DMS79 treated with DMSO at 0.1 percent for 48 hours (cell line): ENCODE results near the gene MPP4.
"Not testable (repeated sequence)": the region's sequence is repeated elsewhere in the genome, so short reads cannot be mapped to it uniquely, and the experiment has no call there.

ENCODE experiments used
- DNase-seq: peaks from one replicate; lab custom pipeline; 2025; lab: John Stamatoyannopoulos, UW

MPP4 gene

GRCh38 chr2:201673546-201673945, 24.9 kb downstream of the MPP4 start:
- no peak for DNase-seq

DNA sequence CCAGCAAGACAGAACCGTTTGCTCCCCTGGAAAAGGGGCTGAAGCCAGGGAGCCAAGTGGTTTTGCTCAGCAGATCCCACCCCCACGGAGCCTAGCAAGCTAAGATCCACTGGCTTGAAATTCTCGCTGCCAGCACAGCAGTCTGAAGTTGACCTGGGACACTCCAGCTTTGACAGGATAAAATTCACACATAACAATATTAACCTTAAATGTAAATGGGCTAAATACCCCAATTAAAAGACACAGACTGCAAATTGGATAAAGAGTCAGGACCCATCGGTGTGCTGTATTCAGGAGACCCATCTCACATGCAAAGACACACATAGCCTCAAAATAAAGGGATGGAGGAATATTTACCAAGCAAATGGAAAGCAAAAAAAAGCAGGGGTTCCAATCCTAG, 27.2 kb downstream of the MPP4 start:
- DNase-seq = not testable (repeated sequence)

DNA sequence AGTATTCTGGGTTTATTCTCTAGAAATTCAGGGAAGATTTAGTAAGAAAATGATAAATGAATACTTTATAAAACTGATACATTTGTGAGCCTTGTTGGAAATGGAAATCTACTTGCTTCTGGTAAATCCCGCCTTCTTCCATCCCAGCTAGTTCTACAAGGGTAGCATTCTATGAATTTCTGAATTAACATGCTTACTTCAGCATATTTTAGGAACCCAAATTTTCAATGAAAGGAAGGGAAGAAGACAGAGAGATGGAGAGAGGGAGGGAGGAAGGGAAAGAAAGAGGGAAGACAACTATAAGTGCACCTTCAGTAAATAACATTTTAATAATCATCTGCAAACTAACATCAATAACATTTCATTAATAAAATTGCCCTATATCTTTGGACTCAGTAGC, 28.6 kb downstream of the MPP4 start:
- DNase-seq = no peak

GRCh38 chr2:201668402-201668910, 30.0 kb downstream of the MPP4 start:
- DNase-seq = no peak

- no peak for DNase-seq
Measured at GRCh38 chr2:201664334-201664733, 34.1 kb downstream of the MPP4 start.

DNA sequence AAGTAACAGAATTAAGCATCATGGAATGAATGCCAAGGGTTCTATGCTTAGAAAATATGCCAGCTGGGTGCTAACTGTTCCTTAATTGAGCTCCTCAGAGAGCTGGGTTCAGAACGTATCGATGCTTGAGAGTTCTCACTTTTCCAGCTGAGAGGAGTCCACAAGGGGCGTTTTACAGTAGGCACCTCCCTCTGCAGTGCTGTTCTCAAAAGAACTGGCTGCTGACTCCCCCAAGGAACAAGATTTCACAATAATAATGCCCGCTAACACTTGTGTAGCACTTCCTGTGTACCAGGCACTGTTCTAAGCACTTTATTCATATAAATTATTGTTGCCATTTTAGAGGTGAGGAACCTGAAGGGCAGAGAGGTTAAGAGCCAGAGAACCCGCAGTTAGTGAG, 37.1 kb downstream of the MPP4 start:
- no peak for DNase-seq

GRCh38 chr2:201660293-201660895, 38.0 kb downstream of the MPP4 start:
- no peak for DNase-seq

GRCh38 chr2:201656740-201657139, 41.7 kb downstream of the MPP4 start:
- no peak for DNase-seq

DNA sequence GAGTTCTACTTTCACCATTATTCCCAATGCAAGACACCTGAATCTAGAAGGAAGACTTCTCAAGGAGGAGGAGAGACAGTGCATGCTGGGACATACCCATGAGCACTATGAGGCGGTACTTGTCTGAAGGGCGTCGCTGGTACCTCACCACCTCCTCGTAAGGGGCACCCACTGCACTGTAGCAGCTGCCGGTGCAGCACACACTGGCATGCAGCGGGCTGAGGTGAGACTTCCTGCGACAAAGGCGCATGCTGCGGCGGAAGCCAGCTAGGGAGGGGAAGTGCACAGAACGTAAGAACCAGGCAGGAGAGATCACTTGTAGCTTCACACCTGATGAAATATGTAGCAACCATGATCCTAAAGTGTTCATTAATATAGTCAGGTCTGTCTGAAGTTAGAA, 42.3 kb downstream of the MPP4 start:
- no peak for DNase-seq

DNA sequence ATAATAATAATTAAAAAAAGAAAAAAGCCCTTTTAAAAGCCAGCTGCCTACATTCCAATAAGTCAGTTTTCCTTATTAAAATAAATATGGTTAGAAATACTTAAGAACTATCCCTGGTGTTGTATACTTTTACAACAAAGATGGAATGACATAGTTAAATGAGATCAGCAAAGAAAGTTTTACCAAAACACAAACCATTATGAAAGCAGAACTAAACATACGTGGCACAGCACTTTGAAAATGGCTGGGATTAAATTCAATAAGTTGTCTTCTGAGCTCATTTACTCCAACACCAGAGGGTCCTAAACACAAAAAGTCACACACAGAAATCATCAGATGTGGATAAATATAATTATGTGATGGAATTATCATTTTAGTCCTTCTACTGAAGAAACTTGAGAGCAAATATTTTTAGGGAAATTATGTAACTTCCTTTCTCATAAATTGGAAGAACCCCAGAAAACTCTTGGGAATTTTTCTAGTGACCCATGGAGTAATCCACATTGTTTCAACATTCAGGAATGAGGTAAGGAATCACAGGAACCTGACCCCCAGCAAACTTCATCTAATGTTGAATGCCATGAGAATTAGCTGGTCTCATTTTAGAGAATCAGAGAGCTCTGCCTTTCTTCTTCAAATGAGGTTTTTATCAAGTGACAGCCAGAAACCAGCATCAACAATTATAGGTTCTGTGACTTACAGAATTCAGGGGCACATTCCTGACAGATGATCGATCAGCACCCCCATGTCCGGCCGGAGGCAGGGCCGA, 43.6 kb downstream of the MPP4 start:
- no peak for DNase-seq

DNA sequence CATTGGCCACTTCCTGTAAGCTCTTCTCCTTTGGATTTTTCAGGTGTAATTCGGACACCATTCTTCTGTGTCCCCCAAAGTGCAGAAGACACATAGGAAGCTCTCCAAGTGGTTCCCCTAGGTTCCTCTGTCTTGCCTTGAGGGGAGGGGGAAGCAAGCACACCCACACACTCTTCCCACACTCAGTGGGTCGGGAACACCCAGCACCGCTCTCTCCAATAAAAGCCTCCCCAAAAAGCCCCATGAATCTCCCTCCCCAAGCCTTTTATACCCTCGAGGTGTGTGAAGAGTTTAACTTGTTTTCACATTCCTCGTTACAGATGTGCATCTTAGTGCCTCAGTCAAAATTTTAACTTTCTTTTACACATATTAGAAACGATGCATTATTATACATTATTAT, 45.2 kb downstream of the MPP4 start:
- DNase-seq = no peak

- no peak for DNase-seq
Measured at GRCh38 chr2:201649442-201649841, 49.0 kb downstream of the MPP4 start.

- no peak for DNase-seq
Measured at GRCh38 chr2:201647431-201647830, 51.0 kb downstream of the MPP4 start.

DNA sequence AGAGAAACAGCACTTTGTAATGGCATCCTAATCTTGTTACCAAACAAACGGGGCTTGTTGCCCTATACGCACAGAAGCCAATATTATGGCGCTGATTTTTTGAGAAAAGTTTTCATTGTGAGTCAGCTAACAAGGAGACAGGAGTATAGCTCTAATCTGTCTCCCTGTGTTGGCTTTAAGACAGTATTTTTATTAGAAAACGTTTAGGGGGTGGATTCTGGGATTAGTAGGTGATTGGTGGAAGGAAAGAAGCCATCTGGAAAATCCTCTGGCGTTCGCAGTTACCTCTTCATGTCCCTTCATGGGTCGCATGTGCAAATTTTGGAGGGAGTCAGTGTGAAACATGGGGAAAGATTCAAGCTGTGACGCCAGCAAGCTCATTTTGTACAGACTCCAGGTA, 54.4 kb downstream of the MPP4 start:
- DNase-seq = no peak

- peak; percentile 55 for DNase-seq
Measured at GRCh38 chr2:201643216-201643890, 55.1 kb downstream of the MPP4 start, which contains the start of gene TMEM237. Gene TMEM237 (minus strand): TSS chr2:201643503. CDS start chr2:201643400, 103 bp downstream.

DNA sequence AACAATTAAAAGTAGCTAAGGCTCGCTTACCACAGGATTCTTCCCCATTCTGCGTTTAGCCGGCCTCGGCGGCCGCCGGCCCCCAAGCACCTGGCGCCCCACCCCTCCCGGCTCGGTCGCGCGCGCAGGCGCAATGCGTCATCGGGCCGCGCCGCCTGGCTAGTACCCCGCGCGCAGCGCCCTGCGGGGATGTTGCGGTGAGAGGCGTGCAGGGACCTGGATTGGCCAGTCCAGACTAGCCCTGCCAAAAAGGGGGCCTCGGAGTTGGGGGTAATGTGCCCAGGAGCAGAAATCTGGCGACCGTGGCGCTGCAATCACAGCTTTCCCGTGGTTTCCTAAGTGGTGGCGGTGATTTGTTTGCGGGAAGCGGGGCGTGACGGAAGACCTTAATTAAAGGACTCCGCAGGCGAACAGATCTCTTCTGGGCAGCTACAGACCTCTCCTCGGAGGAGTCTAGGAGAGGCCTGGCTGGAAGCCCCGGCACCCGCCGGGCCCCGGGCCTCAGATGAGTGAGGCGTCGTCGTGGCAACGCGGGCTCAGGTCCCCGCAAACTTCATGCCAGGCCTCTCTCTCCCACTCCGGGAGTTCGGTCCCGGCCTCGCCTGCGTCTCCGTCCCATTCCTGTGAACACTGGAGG, 55.7 kb downstream of the MPP4 start:
- DNase-seq = peak; percentile 64

DNA sequence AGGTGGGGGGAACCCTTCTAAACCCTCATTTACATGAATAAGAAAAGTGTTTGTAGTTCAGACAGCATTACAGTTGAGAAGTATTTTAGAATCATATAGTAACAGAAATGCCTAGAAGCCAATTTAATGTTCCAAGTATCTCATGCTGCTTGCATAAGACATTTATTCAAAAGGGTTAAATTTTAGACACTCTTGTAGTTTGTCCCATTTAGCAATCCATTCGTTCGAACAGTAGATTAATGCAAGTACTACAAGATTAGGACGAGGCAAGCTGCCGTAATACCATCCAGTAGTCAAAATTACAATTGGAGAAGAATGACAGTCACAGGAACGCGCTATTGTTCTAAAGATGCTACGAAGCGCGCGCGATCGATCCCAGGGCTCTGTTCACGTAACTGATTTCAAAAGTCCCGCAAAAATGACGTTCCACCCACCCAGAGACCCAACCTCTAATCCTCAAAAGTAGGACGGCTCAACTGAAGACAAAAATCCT, 56.3 kb downstream of the MPP4 start:
- no peak for DNase-seq

GRCh38 chr2:201639205-201639604, 59.2 kb downstream of the MPP4 start:
- DNase-seq = no peak

DNA sequence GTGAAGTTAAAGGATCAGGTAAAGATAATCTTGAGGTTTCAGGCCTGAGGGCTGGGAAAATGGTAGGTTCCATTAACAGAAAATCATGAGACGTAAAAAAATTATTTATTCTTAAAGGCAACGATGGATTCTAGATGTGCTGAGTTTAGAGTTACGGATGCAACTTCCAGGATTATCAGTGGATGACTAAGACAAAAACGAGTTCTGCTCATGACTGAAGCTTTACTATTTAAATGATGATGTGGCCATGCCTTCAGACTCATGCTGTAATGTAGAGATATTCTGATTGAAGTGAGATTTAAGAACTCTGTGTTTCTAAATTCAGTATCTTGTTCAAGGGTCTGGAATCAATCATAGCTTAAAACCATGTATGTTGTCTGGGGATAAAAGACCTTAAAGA, 60.1 kb downstream of the MPP4 start:
- DNase-seq = no peak

GRCh38 chr2:201633661-201634249, 64.7 kb downstream of the MPP4 start:
- DNase-seq = no peak

DNA sequence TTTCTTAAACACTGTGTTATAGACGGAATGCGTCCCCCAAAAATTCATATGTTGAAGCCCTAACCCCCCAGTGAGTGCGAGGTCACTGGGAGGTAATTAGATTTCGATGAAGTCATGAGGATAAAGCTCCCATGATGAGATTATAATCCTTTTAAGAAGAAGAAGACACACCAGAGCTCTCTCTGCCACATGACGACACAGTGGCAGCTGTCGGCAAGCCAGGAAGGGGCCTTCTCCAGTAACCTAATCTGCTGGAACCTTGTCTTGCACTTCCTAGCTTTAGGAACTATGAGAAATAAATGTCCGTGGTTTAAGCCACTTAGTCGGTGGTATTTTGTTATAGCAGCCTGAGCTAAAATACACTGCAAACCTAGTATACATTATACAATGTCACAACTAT, 67.4 kb downstream of the MPP4 start:
- DNase-seq = no peak

GRCh38 chr2:201630577-201630976, 67.9 kb downstream of the MPP4 start:
- no peak for DNase-seq
